Upper lobe of left lung (tissue), 4 donors: ENCODE measurements around the gene ZCCHC24.

Experiments used
- CTCF ChIP-seq, 6 experiments: fragments of 450-650 bp in 4 of 6; fragments of 200-600 bp in 2 of 6; sonication (generic) in 2 of 6; IDR thresholded peaks; one replicate each; pipeline ENCODE4 v1.5.1; 2016 to 2019; ENCODE audit warnings: antibody characterized with exemption in 6 of 6
- EP300 ChIP-seq, 4 donors: sonication (generic); formaldehyde crosslinking; IDR thresholded peaks; one replicate each; pipeline ENCODE4 v1.5.1; 2017; ENCODE audit warnings: antibody characterized with exemption in 4 of 4, control low read depth in 2 of 4
- POLR2A ChIP-seq, 4 donors: fragments of 450-650 bp; IDR thresholded peaks; one replicate each; pipeline ENCODE4 v1.5.1; 2016 to 2017; ENCODE audit warnings: antibody characterized with exemption in 4 of 4, mild to moderate bottlenecking in 2 of 4

- no peak for TF ChIP-seq CTCF (IDR thresholded peaks at IDR 0.05)
- TF ChIP-seq EP300 (IDR thresholded peaks at IDR 0.05): no peak
- no peak for TF ChIP-seq POLR2A (IDR thresholded peaks at IDR 0.05)
Measured at GRCh38 chr10:79342811-79343561, 102.4 kb downstream of the ZCCHC24 start.
